Subcutaneous abdominal adipose tissue (tissue), 5 donors: ENCODE data around the gene C15orf62.

Experiments
- H3K27ac ChIP-seq: one replicate; pipeline ENCODE4 v1.7.0; 2013; ENCODE audit warnings: low read depth, mild to moderate bottlenecking, inconsistent platforms, low read length, moderate library complexity
- H3K27me3 ChIP-seq, 5 donors: one replicate each; pipeline ENCODE4 v1.7.0; 2013; ENCODE audit warnings: low read length in 5 of 5, inconsistent platforms in 1 of 5; ENCODE audit not compliant: control insufficient read depth in 5 of 5, insufficient read depth in 4 of 5
- H3K36me3 ChIP-seq, 5 donors: one replicate each; pipeline ENCODE4 v1.7.0; 2013; ENCODE audit warnings: low read length in 5 of 5; ENCODE audit not compliant: control insufficient read depth in 5 of 5, insufficient read depth in 5 of 5
- H3K4me1 ChIP-seq, 5 donors: one replicate each; pipeline ENCODE4 v1.7.0; 2013; ENCODE audit warnings: low read length in 5 of 5, mild to moderate bottlenecking in 3 of 5, moderate library complexity in 1 of 5; ENCODE audit not compliant: control insufficient read depth in 5 of 5, insufficient read depth in 5 of 5
- H3K4me3 ChIP-seq, 5 donors: one replicate each; pipeline ENCODE4 v1.7.0; 2013; ENCODE audit warnings: low read length in 5 of 5, low read depth in 1 of 5
- H3K9ac ChIP-seq, 5 donors: one replicate each; pipeline ENCODE4 v1.7.0; 2013; ENCODE audit warnings: low read length in 5 of 5, mild to moderate bottlenecking in 4 of 5, moderate library complexity in 3 of 5
- H3K9me3 ChIP-seq, 5 donors: one replicate each; pipeline ENCODE4 v1.7.0; 2013; ENCODE audit warnings: low read length in 5 of 5; ENCODE audit not compliant: control insufficient read depth in 5 of 5
- donor health status: healthy.
- donor health status: healthy.
- donor health status: healthy.
- donor health status: healthy.
- donor health status: healthy.

The C15orf62 gene, protein sequence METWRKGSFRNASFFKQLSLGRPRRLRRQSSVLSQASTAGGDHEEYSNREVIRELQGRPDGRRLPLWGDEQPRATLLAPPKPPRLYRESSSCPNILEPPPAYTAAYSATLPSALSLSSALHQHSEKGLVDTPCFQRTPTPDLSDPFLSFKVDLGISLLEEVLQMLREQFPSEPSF

DNA sequence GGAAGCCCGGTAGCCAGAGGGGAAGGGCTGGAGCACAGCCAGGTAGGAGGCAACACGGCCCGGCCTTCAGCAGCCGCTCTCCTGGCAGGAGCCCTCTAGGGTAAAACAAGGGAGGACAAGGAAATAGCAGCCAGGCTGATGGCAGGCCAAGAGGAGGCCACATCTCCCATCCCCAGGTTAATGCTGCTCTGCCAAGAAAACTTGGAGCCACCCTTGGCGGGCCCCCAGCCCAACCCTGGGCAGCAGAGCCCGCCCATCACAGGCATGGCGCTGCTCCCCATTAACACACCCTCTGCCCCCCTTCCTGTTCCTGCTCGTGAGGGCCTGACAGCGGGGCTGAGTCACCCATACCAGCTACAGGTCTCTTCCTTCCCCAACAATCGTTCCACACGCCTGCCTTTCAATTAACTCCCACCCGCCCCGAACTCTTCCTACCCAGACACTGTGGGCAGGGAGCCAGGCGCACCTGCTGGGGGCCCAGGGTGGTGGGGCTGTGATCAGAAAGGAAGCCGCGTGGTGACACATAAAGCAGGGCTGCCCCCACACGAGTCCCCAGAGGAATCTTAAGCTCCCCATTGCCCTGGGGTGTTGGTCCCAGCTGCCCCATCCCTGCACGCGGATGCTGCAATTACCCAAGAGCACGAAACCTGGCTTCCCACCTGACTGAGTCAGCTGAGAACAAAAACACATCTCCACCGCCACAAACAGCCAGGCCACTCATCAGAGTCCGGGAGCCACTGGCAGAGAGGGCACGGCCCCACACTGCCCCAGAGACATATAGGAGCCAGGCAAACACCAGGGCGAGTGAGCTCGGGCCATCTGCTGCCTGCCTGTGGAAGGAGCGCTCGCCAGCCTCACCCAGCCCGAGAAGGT lies at the start of gene C15orf62:
C15orf62 (plus strand) TSS at position 707 of the 873 bp plus-strand sequence. CDS start 516 bp downstream, outside the sequence.
- H3K36me3 ChIP-seq, result peaks cover 0 to 47% (median 28%) of the 10 kb centered on the region in 5 donors
- H3K9ac ChIP-seq, result peak within 1 kb of the TSS in 3 of 5 donors; percentile 16 to 48 (median 47)
- peak within 1 kb of the TSS; percentile 64 for H3K27ac ChIP-seq
- peak within 1 kb of the TSS in 2 of 5 donors; percentile 2 to 26 for H3K4me3 ChIP-seq
- no peaks in the 10 kb centered on the region for H3K27me3 ChIP-seq
- H3K4me1 ChIP-seq, result peaks cover 11 to 79% (median 74%) of the 10 kb centered on the region in 5 donors
- H3K9me3 ChIP-seq, result no peaks in the 10 kb centered on the region

DNA sequence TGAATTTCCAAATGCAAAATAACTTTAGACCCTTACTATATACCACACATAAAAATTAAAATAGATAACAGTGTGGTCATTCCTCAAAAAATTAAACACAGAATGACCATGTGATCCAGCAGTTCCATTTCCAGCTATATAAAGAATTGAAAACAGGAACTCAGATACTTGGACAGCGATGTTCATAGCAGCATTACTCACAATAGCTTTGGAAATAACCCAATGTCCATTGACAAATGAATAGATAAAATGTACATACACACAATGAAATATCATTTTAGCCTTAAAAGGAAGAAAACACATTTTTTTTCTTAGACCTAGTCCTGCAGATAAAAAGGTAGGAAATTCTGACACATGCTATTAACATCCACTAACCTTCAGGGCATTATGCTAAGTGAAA lies 48.1 kb upstream of the C15orf62 start:
- Histone ChIP-seq H3K4me1 (no peaks in the 10 kb centered on the region), H3K9me3 (no peaks in the 10 kb centered on the region), H3K27me3 (no peaks in the 10 kb centered on the region)

DNA sequence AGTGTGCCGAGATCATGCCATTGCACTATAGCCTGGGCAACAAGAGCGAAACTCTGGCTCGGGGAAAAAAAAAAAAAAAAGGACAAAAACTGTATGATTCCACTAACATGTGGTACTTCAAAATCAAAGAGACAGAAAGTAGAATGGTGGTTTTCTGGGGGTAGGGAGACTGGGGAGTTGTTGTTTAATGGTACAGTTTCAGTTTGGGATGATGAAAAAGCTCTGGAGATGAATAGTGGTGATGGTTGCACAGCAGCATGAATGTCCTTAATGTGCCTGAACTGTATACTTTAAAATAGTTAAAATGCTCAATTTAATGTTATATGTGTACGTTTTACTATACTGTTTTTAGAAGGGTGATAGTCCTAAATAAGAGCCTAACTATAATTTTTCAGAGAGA lies 47.4 kb upstream of the C15orf62 start:
- Histone ChIP-seq H3K4me1 (no peaks in the 10 kb centered on the region), H3K27ac (no peak overlapping the region), H3K36me3 (no peaks in the 10 kb centered on the region), H3K9me3 (no peaks in the 10 kb centered on the region), H3K9ac (no peak overlapping the region), H3K27me3 (no peaks in the 10 kb centered on the region), H3K4me3 (no peak overlapping the region)

More for the DNA sequence above, 48.1 kb upstream of the C15orf62 start:
- H3K4me3 ChIP-seq, result no peak overlapping the region
- no peak overlapping the region for H3K27ac ChIP-seq
- H3K36me3 ChIP-seq, result no peaks in the 10 kb centered on the region
- no peak overlapping the region for H3K9ac ChIP-seq

DNA sequence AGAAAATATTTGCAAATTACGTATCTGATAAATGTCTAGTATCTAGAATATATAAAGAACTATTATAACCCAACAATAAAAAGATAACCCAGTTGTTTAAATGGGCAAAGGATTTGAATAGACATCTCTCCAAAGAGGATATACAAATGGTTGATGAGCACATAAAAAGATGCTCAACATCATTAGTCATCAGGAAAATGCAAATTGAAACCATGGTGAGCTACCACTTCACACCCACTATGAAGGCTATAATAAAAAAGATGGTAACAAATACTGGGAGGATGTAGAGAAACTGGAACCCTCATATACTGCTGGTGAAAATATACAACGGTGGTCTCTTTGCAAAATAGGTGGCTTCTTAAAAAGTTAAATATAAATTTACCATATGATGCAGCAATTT lies 46.8 kb upstream of the C15orf62 start:
- H3K9me3 ChIP-seq, result no peaks in the 10 kb centered on the region
- H3K27me3 ChIP-seq, result no peaks in the 10 kb centered on the region
- H3K27ac ChIP-seq, result no peak overlapping the region
- no peak overlapping the region for H3K9ac ChIP-seq
- H3K36me3 ChIP-seq, result no peaks in the 10 kb centered on the region
- no peak overlapping the region for H3K4me3 ChIP-seq
- no peaks in the 10 kb centered on the region for H3K4me1 ChIP-seq

DNA sequence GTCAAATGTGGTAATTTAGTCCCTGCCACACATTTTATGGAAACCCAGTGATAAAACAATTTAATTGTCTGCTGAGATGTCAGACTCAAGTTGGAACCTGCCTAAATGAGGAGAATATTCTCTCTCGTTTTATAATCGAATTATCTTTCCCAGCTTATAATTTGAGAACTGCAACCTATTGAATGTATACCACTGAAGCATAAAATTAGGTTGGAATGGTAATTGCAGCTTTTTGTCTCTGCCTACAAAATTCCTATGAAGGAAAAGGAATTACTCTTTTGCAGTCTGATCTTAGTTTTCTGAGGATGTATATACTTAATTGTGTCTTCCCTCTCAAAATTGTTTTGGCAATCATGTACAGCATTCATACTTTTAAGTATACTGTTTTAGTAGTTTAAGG lies 45.9 kb upstream of the C15orf62 start:
- no peaks in the 10 kb centered on the region for H3K27me3 ChIP-seq
- H3K9me3 ChIP-seq, result no peaks in the 10 kb centered on the region
- no peak overlapping the region for H3K9ac ChIP-seq
- no peak overlapping the region for H3K27ac ChIP-seq
- H3K36me3 ChIP-seq, result no peaks in the 10 kb centered on the region
- no peak overlapping the region for H3K4me3 ChIP-seq
- H3K4me1 ChIP-seq, result no peaks in the 10 kb centered on the region

DNA sequence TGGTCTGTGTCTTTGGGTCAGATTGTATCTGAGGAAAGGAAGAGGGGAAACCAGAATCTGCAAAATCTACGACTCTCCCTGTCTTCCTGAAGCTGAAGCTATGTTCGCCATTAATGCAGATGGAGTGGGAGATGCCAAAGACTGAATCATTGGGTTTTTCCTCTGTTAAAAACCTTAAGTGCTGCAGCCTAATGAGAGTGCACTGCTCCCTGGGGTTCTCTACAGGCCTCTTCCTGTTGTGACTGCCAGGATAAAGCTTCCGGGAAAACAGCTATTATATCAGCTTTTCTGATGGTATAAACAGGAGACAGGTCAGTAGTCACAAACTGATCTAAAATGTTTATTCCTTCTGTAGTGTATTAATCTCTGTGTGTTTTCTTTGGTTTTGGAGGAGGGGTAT lies 38.7 kb upstream of the C15orf62 start:
- H3K9me3 ChIP-seq, result no peaks in the 10 kb centered on the region
- no peaks in the 10 kb centered on the region for H3K27me3 ChIP-seq
- peaks cover 0 to 15% (median 0%) of the 10 kb centered on the region in 5 donors for H3K4me1 ChIP-seq
- no peak overlapping the region for H3K4me3 ChIP-seq
- peak overlapping the region in 1 of 5 donors; percentile 6 for H3K9ac ChIP-seq
- peak overlapping the region; percentile 35 for H3K27ac ChIP-seq
- peaks cover 7 to 27% (median 21%) of the 10 kb centered on the region in 5 donors for H3K36me3 ChIP-seq

DNA sequence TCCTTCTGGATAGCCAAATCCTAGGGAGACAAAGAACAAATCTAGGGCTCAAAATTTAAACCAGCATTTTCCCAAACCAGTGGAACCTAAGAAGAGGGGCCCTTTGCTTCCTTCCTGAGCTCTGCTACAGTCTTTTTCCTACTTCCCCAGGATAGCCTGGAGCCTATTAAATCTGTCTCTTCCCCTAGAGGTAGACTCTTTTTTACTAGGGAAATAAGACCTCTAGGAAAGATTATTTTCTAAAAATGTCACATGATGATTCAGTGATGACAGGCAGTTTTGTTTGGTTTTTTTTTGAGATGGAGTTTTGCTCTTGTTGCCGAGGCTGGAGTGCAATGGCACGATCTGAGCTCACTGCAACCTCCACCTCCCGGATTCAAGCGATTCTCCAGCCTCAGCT lies 33.2 kb upstream of the C15orf62 start:
- Histone ChIP-seq H3K9me3 (no peaks in the 10 kb centered on the region), H3K4me1 (peaks cover 0 to 7% (median 0%) of the 10 kb centered on the region in 5 donors), H3K4me3 (no peak overlapping the region), H3K27me3 (no peaks in the 10 kb centered on the region), H3K27ac (no peak overlapping the region), H3K36me3 (peaks cover 26 to 68% (median 59%) of the 10 kb centered on the region in 5 donors), H3K9ac (no peak overlapping the region)

DNA sequence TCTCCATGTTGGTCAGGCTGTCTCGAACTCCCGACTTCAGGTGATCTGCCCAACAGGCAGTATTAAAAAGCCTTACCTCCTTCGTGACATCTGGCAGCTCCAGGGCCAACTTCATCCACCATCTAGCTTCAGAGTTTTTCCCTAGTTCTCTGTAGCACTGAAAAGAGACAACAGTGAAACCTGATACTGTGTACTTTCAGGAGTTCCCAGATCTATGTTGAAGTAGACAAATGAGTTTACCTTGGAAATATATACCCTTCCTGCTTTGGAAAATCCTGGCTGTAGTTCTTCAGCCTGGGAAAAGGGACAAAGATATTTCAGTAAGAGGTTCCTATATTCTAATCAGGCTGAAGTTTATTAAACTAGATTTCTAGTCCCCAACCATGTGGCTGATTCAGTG lies 32.7 kb upstream of the C15orf62 start:
- H3K4me3 ChIP-seq, result no peak overlapping the region
- peaks cover 0 to 7% (median 0%) of the 10 kb centered on the region in 5 donors for H3K4me1 ChIP-seq
- H3K9ac ChIP-seq, result no peak overlapping the region
- H3K27me3 ChIP-seq, result no peaks in the 10 kb centered on the region
- no peak overlapping the region for H3K27ac ChIP-seq
- no peaks in the 10 kb centered on the region for H3K9me3 ChIP-seq
- peaks cover 26 to 66% (median 59%) of the 10 kb centered on the region in 5 donors for H3K36me3 ChIP-seq

DNA sequence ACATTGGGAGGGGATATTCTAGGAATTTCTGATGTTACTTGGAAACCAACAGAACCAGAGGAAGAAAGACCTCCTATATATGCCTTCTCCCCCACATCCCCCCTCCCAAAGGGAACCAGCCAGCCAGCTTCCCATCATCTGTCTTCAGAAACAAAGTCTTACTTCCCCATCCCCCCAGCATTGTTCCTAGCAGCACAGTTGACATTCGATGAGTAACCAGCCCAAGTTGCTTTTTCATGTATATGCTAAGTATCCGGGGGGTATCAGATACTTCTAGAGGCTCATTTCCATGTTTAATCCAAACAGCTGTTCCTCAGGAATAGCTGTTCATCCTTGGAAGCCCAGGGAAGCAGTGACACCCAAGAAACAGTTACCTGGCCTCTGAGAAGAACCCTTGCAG lies 30.7 kb upstream of the C15orf62 start:
- H3K4me3 ChIP-seq, result no peak overlapping the region
- no peaks in the 10 kb centered on the region for H3K27me3 ChIP-seq
- peaks cover 0 to 16% (median 7%) of the 10 kb centered on the region in 5 donors for H3K4me1 ChIP-seq
- H3K36me3 ChIP-seq, result peaks cover 26 to 81% (median 64%) of the 10 kb centered on the region in 5 donors
- H3K27ac ChIP-seq, result no peak overlapping the region
- no peaks in the 10 kb centered on the region for H3K9me3 ChIP-seq
- H3K9ac ChIP-seq, result no peak overlapping the region

DNA sequence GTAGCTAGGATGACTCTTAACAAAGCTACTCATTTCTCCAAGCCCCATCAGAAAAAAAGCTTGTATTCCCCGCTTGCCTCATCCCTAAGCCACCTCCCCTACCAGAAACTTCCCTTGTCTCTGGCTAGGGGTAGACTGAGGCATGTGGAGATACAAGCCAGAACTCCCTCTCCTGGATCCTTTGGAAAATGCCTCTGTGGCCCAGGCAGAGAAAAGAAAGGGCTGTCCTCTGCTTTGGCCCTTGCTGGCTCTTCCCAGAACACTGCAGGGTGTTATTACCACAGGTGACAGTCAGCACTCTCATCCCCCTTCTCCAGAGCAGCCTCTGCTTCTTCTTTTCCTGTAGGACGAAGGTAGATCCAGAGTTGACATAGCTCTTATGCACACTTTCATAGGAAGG lies 29.9 kb upstream of the C15orf62 start:
- no peak overlapping the region for H3K9ac ChIP-seq
- no peak overlapping the region for H3K4me3 ChIP-seq
- H3K4me1 ChIP-seq, result peaks cover 0 to 24% (median 8%) of the 10 kb centered on the region in 5 donors
- H3K36me3 ChIP-seq, result peaks cover 22 to 83% (median 71%) of the 10 kb centered on the region in 5 donors
- no peak overlapping the region for H3K27ac ChIP-seq
- H3K27me3 ChIP-seq, result no peaks in the 10 kb centered on the region
- no peaks in the 10 kb centered on the region for H3K9me3 ChIP-seq
